Type B pancreatic cell (in vitro differentiated cells): Measurements from ENCODE around the gene ZFAND5. TPM values are rescaled to one million over a fixed set of nuclear protein-coding genes. Genes with fewer than 3 reads are reported as not detected.

Experiments used
- DNase-seq: peaks from one replicate; pipeline ENCODE4 v3.0.0; 2021; ENCODE audit warnings: mixed read lengths; ENCODE audit not compliant: unreplicated experiment; ENCODE audit errors: extremely low spot score
- H3K27ac Mint-ChIP-seq: 2 replicates; pipeline ENCODE4 v1.8.0; 2021; ENCODE audit warnings: mild to moderate bottlenecking, mixed read lengths
- H3K27me3 Mint-ChIP-seq: 2 replicates; pipeline ENCODE4 v1.8.0; 2021; ENCODE audit warnings: mixed read lengths
- H3K36me3 Mint-ChIP-seq: 2 replicates; pipeline ENCODE4 v1.8.0; 2021; ENCODE audit warnings: mixed read lengths
- H3K4me1 Mint-ChIP-seq: one replicate; pipeline ENCODE4 v1.8.0; 2021; ENCODE audit warnings: mixed read lengths; ENCODE audit not compliant: unreplicated experiment
- H3K4me3 Mint-ChIP-seq: 2 replicates; pipeline ENCODE4 v1.8.0; 2021; ENCODE audit warnings: mild to moderate bottlenecking, mixed read lengths
- H3K9me3 Mint-ChIP-seq: 2 replicates; pipeline ENCODE4 v1.8.0; 2021; ENCODE audit warnings: mixed read lengths
- total RNA-seq: library from RNA; stranded (reverse); gene quantifications from 2 replicates; pipeline ENCODE4 v1.2.1, GENCODE V29; 2021; ENCODE audit warnings: low replicate concordance
- TF ChIP-seq, protein P1 (sequence below): fragments of 200-600 bp; sonication (generic); conservative IDR thresholded peaks from 2 replicates; pipeline ENCODE4 v1.5.0; 2021; ENCODE audit warnings: antibody characterized with exemption, mild to moderate bottlenecking

The ZFAND5 gene
- total RNA-seq, 1 donor from 2014 or later = 175 TPM

DNA sequence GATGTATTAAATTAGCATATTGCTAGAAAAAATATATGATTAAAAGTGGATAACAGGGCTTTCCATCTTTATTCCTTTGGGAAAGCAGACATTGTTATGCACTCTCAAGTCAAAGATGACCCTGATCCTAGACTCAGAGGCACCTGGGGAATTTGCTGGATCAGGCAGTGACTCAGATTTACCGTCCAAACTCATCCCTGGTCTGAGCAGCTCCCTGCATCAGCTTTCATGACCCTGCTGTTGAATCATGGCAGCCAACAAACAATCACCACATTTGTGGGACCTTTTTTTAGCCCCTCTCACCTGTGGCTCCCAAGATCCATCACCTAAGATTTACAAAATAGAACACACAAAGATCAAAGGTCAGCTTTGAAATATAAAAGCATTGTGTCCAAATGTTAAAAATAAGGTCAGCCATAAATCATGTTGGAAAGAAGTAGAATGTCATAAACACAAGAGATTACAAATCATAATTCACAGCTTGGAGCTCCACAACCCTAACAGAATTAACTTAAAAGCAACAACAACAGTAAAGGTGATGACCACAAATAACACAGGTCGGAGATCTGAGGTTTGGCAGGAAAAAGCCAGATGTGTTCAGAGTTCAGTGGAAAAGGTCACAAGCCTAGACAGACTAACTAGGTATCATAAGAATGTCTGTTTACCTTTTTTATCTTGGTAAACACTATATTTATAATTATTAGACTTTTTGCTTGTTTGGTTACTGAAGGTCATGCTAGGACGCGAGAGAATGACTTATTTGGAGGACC, 55.5 kb downstream of the ZFAND5 start:
- TF ChIP-seq, protein P1, sequence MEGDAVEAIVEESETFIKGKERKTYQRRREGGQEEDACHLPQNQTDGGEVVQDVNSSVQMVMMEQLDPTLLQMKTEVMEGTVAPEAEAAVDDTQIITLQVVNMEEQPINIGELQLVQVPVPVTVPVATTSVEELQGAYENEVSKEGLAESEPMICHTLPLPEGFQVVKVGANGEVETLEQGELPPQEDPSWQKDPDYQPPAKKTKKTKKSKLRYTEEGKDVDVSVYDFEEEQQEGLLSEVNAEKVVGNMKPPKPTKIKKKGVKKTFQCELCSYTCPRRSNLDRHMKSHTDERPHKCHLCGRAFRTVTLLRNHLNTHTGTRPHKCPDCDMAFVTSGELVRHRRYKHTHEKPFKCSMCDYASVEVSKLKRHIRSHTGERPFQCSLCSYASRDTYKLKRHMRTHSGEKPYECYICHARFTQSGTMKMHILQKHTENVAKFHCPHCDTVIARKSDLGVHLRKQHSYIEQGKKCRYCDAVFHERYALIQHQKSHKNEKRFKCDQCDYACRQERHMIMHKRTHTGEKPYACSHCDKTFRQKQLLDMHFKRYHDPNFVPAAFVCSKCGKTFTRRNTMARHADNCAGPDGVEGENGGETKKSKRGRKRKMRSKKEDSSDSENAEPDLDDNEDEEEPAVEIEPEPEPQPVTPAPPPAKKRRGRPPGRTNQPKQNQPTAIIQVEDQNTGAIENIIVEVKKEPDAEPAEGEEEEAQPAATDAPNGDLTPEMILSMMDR = no peak
- Mint-ChIP-seq H3K36me3 (no peaks in the 10 kb centered on the region), H3K9me3 (no peaks in the 10 kb centered on the region), H3K27ac (no peak overlapping the region), H3K4me3 (no peak overlapping the region), H3K4me1 (peaks cover 8% of the 10 kb centered on the region), H3K27me3 (no peaks in the 10 kb centered on the region)
- DNase-seq = no peak

DNA sequence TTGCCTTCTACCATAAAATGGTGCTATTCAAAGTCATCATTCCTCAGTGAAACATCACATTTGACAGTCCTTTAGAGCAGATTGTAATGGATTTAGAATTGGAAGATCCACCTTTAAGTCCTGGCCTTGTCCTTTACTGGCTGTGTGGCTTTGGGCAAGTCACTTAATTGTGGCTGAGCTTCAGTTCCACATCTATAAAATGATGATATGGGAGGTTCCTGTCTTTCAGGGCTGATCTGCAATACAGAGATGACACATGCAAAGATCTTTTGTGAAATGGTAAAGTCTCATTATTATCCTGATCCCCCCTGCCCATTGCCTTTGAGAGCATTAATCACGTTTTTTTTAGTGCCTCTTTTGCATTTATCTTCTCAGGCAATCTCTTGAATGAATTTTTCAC, 58.2 kb downstream of the ZFAND5 start:
- Mint-ChIP-seq H3K4me3 (no peak overlapping the region), H3K4me1 (peaks cover 11% of the 10 kb centered on the region), H3K27me3 (no peaks in the 10 kb centered on the region), H3K9me3 (no peaks in the 10 kb centered on the region), H3K36me3 (no peaks in the 10 kb centered on the region), H3K27ac (no peak overlapping the region)
- TF ChIP-seq, protein P1 = no peak
- no peak for DNase-seq

DNA sequence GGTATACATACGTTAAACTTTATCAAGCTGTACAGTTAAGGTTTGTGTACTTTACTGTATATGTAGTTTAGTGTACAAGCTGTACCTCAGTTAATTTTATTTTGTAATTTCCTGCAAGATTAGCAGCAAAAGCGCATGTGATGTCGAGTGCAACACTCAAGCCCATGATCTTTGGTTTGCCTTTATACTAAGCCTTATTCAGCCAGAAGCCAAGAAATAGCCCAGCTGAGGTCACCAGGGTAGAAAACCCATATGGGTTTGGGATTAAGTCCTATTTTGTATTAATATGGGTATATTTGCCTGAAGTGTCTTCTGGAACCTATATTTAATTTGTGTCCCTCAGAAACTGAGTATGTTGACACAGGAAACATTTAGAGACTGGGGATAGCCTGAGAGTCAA, 59.3 kb downstream of the ZFAND5 start:
- H3K9me3 Mint-ChIP-seq = no peaks in the 10 kb centered on the region
- no peak for DNase-seq
- peaks cover 11% of the 10 kb centered on the region for H3K4me1 Mint-ChIP-seq
- TF ChIP-seq, protein P1 = no peak
- H3K27ac Mint-ChIP-seq = no peak overlapping the region
- H3K4me3 Mint-ChIP-seq = no peak overlapping the region
- H3K27me3 Mint-ChIP-seq = no peaks in the 10 kb centered on the region
- no peaks in the 10 kb centered on the region for H3K36me3 Mint-ChIP-seq

DNA sequence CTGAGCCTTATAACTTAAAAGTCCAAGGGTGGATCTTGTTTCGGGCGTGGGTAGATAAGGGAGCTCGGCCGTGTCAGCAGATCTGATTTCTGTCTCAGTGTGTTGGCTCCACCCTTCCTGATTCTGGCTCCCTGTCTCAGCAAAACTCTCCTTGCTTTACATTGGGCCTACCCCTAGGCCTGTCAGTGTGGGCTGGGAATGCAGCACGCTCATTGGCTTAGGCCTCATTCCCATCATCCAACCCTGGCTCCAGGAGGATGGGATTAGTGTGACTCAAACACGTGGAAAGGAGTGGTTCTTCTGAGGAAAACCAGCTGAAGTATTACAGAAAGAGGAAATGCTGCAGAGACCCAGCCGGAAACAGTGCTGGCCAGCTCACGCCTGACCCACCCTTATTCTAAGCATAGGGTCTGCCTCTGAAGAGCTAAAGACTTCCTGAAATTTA, 59.9 kb downstream of the ZFAND5 start:
- H3K27me3 Mint-ChIP-seq = no peaks in the 10 kb centered on the region
- peaks cover 11% of the 10 kb centered on the region for H3K4me1 Mint-ChIP-seq
- no peaks in the 10 kb centered on the region for H3K9me3 Mint-ChIP-seq
- TF ChIP-seq, protein P1 = no peak
- peak overlapping the region; percentile 72 for H3K27ac Mint-ChIP-seq
- H3K4me3 Mint-ChIP-seq = no peak overlapping the region
- no peak for DNase-seq
- H3K36me3 Mint-ChIP-seq = no peaks in the 10 kb centered on the region

DNA sequence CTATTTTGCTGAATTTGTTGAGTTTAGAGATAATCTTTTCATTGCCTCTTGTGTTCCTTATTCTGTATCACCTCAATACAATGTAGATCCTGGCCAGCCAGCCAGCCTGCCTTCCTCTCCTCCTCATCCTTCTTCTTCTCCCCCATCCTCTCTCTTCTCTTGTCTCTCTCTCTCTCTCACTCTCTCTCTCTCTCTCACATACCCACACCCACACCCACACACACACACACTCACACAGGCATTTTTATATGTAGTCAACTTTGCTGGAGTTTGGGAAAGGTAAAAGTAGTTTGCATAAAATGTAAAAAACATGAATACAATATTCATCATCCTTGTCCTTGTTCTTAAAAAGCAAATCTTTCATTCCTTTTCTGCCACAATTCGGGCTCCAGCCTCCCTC, 60.5 kb downstream of the ZFAND5 start:
- peak overlapping the region; percentile 72 for H3K27ac Mint-ChIP-seq
- no peak overlapping the region for H3K4me3 Mint-ChIP-seq
- DNase-seq = no peak
- H3K4me1 Mint-ChIP-seq = peaks cover 11% of the 10 kb centered on the region
- H3K9me3 Mint-ChIP-seq = no peaks in the 10 kb centered on the region
- no peaks in the 10 kb centered on the region for H3K27me3 Mint-ChIP-seq
- TF ChIP-seq, protein P1 = no peak
- H3K36me3 Mint-ChIP-seq = no peaks in the 10 kb centered on the region

Other genes with a start within 250 kb of the ZFAND5 start
- gene GDA, start 215.8 kb downstream of the ZFAND5 start, total RNA-seq = 8.0 and 13.4 TPM in 2 replicates
- gene TMC1, start 156.4 kb upstream of the ZFAND5 start, total RNA-seq = not detected in 2 replicates